ENCODE results near the gene TMPRSS2. TPM values are rescaled to one million over a fixed set of nuclear protein-coding genes. Genes with fewer than 3 reads are reported as not detected.

Gene TMPRSS2
- total RNA-seq, 1 donor from 2014 or later, result 0.12 TPM

DNA sequence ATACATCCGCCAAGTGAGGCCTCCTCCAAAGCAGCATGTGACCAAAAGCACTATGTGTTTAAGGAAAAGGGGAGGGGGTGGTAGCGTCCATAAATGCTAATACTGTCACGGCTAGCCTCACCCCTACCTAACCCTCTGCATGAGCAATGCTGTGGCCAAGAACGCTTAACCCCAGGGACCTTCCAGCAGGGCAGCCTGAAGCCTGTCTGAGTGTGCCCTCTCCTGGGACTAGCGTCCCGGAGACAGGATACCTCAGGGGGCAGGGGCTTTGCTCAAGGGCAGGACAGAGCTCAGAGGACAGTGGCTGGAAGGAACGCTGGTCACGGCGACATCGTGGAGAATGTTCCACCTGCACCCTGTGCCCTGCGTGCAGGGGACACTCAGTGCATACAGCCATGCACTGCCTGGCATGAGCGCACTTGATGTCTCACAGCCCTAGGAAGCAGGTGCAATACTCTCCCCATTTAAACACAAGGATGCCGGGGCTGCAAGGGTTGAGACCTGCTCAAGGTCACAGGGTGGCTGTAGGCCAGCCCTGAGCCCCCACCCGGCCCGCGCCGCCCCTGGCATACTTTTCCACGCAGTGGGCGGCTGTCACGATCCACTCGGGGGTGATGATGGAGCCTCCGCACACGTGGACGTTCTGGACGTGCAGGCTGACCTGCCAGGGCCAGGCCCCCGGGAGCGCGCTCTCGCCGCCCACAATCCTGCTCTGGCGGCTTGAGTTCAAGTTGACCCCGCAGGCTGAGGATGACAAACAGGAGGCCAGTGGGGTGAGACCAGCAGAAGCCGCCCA, 35.0 kb downstream of the TMPRSS2 start:
- no peak overlapping the region for H3K4me3 Mint-ChIP-seq (ENCODE audit: unreplicated experiment)
- peaks cover 21% of the 10 kb centered on the region for H3K4me1 Mint-ChIP-seq (ENCODE audit: low read depth)
- TF ChIP-seq, protein P1, sequence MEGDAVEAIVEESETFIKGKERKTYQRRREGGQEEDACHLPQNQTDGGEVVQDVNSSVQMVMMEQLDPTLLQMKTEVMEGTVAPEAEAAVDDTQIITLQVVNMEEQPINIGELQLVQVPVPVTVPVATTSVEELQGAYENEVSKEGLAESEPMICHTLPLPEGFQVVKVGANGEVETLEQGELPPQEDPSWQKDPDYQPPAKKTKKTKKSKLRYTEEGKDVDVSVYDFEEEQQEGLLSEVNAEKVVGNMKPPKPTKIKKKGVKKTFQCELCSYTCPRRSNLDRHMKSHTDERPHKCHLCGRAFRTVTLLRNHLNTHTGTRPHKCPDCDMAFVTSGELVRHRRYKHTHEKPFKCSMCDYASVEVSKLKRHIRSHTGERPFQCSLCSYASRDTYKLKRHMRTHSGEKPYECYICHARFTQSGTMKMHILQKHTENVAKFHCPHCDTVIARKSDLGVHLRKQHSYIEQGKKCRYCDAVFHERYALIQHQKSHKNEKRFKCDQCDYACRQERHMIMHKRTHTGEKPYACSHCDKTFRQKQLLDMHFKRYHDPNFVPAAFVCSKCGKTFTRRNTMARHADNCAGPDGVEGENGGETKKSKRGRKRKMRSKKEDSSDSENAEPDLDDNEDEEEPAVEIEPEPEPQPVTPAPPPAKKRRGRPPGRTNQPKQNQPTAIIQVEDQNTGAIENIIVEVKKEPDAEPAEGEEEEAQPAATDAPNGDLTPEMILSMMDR (IDR thresholded peaks at IDR 0.05), result no peak

DNA sequence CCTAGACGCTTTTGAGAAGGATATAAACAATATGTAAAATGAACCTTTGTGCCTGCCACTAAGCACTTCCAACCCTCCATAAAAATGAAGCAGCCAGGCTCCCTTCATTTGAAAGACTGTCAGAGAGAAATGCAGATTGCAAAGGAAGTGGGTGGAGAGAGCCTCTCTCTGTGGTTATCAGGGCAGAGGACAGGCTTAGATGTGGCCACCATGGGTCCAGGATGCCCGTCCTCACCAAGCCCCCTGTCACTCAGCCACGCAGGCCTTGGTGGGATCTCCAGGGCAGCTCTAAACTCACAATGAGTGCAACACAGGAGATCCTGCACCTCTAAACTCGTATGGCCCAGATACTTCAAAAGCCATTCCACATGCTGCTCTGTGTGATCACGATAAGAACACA, 37.9 kb downstream of the TMPRSS2 start:
- Mint-ChIP-seq H3K27ac (ENCODE audit: unreplicated experiment) (no peak overlapping the region), H3K27me3 (ENCODE audit: low read depth) (no peaks in the 10 kb centered on the region), H3K9me3 (ENCODE audit: low read depth) (no peaks in the 10 kb centered on the region), H3K36me3 (ENCODE audit: low read depth) (peaks cover 3% of the 10 kb centered on the region), H3K4me1 (ENCODE audit: low read depth) (peaks cover 34% of the 10 kb centered on the region), H3K4me3 (ENCODE audit: unreplicated experiment) (no peak overlapping the region)
- no peak for DNase-seq (ENCODE audit: low spot score)
- TF ChIP-seq, protein P1 (IDR thresholded peaks at IDR 0.05), result no peak

More for the DNA sequence above, 35.0 kb downstream of the TMPRSS2 start:
- DNase-seq (ENCODE audit: low spot score), result no peak
- Mint-ChIP-seq H3K36me3 (ENCODE audit: low read depth) (peaks cover 3% of the 10 kb centered on the region), H3K27ac (ENCODE audit: unreplicated experiment) (no peak overlapping the region), H3K27me3 (ENCODE audit: low read depth) (no peaks in the 10 kb centered on the region), H3K9me3 (ENCODE audit: low read depth) (no peaks in the 10 kb centered on the region)

DNA sequence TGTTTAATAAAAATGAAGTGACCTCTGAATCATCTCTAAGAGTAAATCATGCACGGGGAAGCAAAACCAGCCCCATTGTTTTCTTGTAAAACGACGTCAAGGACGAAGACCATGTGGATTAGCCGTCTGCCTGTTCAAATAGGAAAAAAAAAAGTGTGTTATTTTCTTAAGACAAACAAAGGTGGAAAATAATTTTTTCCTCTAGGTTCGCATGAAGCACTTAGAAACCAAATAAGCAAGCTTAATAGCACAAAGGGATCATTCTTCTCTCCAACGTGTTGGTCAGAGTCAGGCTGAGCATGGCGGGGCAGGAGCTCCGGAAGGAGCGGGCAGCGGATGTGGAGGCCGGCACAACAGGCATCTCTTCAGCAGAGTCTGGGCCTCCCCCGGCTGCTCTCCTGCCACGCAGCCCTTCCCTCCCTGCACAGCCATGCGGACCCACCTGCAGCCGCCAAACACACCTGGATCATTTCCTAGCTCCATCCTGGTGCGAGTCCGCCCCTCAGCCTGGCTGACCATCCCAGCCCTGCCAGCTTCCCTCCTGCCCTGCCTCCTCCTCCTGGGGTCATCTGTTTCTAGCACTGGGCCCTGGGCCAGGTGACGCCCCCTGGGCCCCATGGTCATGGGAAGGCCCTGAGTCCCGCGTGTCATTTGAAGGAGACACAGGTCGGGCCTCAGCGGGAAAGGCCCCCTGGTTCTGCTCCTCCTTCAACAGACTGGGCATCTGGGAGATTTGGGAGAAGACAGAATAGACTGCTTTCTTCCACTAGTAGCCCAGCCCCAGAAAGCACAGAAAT, 41.7 kb downstream of the TMPRSS2 start:
- Mint-ChIP-seq H3K9me3 (ENCODE audit: low read depth) (peaks cover 8% of the 10 kb centered on the region), H3K4me3 (ENCODE audit: unreplicated experiment) (no peak overlapping the region), H3K4me1 (ENCODE audit: low read depth) (peaks cover 41% of the 10 kb centered on the region), H3K27ac (ENCODE audit: unreplicated experiment) (no peak overlapping the region), H3K36me3 (ENCODE audit: low read depth) (no peaks in the 10 kb centered on the region), H3K27me3 (ENCODE audit: low read depth) (no peaks in the 10 kb centered on the region)
- DNase-seq (ENCODE audit: low spot score), result no peak
- TF ChIP-seq, protein P1 (IDR thresholded peaks at IDR 0.05), result no peak

DNA sequence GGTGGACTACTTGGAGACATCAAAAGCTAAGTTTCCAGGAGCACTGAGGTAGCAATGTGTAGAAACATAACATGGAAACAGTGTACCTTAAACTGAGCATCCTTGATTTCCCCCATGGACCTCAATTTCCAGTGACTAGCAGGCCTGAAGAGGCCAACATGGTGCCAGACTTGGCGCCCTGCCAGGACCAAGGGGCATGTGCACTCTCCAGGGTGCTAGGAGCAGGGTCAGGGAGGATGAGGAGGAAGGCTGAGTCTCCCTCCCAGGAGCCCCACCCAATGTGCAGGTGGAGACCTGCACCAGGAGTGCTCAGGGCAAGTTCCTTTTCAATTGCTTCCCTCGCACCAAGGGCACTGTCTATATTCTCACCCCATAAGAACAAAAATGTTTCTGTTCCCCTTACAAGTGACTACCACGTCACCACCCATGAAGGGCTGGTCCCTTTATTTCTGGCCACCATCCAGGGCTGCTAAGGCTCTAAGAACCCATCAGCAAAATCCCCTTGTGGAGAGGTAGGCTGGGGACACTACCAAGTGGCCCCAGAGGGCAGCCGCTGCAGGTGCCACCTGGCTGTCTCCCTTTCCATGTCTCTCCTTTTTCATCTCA, 42.7 kb downstream of the TMPRSS2 start:
- Mint-ChIP-seq H3K27me3 (ENCODE audit: low read depth) (no peaks in the 10 kb centered on the region), H3K4me3 (ENCODE audit: unreplicated experiment) (no peak overlapping the region), H3K9me3 (ENCODE audit: low read depth) (peaks cover 8% of the 10 kb centered on the region), H3K27ac (ENCODE audit: unreplicated experiment) (no peak overlapping the region), H3K4me1 (ENCODE audit: low read depth) (peaks cover 47% of the 10 kb centered on the region), H3K36me3 (ENCODE audit: low read depth) (no peaks in the 10 kb centered on the region)
- TF ChIP-seq, protein P1 (IDR thresholded peaks at IDR 0.05), result no peak
- no peak for DNase-seq (ENCODE audit: low spot score)
